ENCODE results near the gene TMEM151B.
"Not testable (repeated sequence)": the region's sequence is repeated elsewhere in the genome, so short reads cannot be mapped to it uniquely, and the experiment has no call there.

The TMEM151B gene

DNA sequence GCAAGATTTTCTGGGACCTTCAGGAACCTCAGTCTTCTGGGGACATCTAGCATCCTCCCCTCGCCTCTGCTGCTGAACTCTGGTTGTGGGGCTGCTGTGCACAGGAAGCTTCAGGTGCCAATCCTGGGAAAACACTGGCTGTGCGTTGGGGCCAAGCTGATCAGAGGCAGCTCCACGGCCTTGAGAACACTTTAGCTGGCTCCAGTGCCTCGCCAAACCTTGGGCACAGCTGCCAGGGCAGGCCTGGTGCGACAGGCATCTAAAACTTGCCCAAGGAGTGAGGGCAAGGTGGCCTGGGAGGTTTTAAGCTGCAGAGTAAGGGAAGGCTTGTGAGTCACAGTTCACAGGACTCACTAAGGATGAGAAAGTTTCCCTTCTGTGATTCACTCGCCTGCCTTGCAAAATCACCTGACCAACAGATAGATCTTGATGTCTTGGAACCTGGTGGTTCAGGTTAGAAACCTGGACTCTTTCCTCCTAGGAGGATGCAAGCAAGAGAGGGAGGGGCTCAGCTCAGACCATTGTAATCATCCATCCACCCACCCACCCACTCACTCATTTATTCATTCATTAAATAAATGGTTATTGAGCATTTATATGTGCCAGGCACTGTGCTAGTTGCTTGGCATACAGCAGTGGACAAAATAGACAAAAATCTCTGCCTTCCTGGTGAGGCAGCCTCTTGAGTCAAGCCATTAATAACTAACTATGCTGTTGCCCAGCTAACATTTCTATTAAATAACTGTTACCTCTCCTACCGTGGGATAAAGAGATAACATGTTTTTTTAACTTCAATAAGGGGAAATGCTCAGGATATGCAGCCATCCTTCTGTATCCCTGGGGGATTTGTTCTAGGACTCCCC is 69.7 kb downstream of the TMEM151B start:
- DNase-seq, result no peak

DNA sequence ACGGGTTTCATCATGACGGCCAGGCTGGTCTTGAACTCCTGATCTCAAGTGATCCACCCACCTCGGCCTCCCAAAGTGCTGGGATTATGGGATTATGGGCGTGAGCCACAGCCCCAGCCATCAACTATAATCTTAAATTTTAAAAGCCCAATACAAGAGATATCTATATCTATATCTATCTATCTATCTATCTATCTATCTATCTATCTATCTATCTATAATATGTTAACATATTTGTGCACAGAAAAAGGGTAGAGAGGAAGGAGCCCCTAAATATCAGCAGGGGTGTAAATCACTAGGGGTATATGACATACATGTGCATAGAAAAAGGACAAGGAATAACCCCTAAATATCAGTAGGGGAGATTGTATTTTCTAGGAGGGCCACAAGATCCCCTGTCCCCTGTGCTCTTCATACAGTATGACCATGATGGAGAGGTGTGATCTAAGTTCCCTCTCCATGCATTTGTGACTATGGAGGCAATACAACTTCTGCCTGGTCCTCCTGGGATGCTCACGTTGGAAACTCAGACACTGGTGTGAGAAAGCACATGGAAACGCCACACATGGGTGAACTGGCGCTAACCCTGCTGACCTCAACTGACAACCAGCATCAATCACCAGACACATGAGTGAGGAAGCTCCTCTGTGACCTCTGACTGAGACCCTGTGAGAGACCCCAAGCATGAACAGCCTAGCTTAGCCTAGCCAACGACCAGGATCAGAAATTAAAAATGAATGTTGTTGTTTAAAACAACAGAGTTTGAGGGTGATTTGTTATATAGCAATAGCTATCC is 71.0 kb downstream of the TMEM151B start:
- no peak for DNase-seq

DNA sequence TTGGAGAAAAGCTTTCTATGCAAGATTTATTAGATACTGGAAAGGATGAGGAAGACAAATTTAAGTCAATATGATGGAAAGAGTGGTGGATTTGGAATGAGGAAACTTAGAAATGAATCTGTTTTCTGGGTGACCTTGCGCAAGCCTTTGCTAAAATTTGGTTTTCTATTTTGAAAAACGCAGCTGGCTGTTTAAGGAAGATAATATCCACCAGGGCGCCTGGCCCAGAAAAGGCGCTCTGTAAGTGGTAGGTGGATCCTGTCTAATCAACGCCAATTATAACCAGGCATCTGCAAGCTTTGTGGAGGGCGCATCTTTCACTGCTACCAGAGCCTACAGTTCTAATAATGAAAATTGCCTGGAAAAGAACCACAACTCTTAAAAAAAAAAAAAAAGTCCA is 71.8 kb downstream of the TMEM151B start:
- DNase-seq, result no peak

DNA sequence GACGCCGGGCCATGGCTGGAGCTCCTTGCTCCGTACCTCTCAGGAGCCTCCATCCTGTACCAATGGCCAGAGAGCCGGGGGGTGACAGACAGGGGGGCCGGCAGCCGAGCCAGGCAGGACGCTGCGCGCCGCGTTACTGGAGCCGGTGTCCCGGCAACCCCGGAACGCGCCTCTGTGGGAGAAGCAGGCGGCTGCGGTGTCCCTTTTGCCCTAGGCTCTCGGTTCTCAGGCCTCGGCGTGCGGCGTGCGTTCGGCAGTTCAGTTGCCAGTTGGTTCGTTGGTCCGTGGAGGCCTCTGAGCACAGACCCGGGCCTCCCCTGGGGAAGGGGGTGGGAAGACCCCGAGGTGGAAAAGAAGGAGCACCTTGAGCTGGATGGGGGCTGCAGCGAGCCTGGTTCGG is 72.2 kb downstream of the TMEM151B start, which contains the start of gene SPATS1:
Gene SPATS1 (plus strand): TSS at position 162 of the 400 bp plus-strand sequence. CDS start 446 bp downstream, outside the sequence.
- DNase-seq, result no peak

DNA sequence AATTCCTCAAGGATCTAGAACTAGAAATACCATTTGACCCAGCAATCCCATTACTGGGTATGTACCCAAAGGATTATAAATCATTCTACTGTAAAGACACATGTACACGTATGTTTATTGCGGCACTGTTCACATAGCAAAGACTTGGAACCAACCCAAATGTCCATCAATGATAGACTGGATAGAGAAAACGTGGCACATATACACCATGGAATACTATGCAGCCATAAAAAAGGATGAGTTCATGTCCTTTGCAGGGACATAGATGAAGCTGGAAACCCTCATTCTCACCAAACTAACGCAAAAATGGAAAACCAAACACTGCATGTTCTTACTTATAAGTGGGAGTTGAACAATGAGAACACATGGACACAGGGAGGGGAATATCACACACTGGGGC is 76.6 kb downstream of the TMEM151B start:
- not testable (repeated sequence) for DNase-seq

DNA sequence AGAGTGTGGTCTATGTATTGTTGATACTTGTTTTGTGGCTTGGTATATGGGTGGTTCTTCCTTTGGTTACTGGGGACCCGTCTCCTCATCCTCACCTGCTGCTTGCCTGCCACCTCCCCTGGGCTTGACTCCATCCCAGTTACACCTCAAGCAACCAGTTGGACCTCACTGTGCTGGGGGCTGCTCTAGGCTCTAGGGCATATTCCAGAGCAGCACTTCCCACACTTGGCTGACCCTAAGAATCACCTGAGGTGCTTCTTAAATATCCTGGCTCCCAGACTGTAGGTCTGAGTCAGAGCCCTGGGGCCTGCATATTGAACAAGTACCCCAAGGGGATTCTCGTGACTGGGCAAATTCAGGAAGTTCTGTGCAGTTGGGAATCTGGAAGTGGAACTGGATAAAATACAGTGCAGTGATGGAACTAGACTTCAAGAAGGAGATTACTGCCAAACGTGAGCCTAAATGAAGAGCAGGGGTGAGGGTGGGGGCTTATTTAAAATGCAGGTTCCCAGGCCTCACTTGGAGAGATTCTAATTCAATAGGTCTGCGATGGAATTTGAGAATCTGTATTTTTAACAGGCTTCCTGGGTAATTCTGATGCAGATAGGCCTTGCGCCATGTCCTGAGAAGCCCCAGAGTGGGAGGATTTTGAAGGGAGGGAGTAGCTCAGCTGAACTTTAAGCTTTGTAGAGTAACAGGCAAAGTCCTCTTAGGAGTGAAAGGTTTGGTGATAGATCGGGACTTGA is 79.8 kb downstream of the TMEM151B start:
- DNase-seq, result no peak

DNA sequence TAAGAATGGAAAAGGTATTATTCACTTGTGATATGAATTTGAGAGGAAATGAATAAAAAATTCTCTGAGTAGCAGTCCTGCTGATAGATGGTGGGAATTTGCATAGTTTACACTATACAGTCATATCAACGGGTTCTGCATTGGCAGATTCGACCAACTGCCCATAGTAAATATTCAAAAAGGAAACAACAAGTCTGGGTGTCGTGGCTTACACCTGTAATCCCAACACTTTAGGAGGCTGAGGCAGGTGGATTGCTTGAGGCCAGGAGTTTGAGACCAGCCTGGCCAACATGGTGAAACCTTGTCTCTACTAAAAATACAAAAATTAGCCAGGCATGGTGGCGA is 80.4 kb downstream of the TMEM151B start:
- DNase-seq, result not testable (repeated sequence)

DNA sequence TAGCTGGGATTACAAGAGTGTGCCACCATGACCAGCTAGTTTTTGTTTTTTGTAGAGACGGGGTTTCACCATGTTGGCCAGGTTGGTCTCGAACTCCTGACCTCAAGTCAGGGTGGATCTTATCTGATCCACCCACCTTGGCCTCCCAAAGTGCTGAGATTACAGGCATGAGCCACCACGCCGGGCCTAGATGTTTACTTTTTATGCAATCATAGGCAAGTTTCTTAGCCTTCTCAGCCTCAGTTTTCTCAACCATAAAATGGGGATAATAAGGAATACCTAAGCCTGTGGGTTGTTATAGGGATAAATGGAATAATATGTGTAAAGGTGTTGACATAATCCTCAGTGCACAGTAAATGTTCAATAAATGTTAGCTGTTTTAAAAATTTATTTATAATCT is 82.0 kb downstream of the TMEM151B start:
- DNase-seq, result no peak

DNA sequence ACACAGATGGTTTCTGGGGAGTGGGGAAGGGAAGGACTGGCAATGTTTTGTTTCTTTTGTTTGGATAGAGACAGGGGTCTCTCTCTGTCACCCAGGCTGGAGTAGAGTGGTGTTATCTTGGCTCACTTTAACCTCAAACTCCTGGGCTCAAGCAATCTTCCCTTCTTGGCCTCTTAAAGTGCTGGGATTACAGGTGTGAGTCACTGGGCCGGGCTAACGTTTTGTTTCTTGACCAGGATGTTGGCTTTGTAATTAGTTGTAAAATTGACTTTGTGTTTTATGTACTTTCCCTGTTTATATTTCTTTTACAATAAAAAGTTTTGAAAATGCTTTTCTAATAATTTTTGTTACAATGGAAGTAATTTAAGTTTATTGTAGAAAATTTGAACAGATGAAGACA is 83.1 kb downstream of the TMEM151B start:
- no peak for DNase-seq

DNA sequence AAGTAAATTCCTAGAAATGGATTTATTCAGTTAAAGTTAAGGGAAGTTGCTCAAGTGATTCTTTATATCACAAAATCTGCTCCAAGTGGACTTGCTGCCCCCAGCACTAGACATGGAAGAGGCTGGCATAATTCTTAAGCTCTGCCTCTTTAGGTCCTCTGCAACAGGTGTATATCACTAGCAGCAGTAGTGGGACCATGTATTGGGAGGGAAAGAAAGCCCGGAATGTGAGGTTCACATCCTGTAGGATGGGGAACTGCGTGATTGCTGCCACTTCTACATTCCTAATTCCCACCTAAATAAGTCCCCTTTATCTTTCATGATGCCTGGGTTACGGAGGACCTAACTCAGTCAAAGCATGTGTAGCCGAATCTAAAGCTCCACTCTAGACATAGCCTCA is 85.4 kb downstream of the TMEM151B start:
- no peak for DNase-seq

DNA sequence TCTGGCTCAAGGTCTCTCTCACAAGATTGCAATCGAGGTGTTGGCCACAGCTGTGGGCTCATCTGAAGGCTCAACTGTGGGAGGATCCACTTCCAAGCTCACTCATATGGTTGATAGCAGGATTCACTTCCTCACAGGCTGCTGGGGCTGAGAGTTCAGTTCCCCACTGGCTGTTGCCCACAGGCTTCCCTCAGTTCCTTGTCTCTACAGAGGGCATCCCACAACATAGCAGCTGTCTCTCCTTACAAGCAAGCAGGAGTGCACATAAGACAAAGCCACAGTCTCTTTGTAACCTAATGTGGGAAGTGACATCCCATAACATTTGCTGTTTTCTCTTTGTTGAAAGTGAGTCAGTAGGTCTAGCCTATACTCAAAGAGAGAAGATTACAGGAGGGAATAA is 86.2 kb downstream of the TMEM151B start:
- no peak for DNase-seq
